Astrocyte (in vitro differentiated cells and primary cell): ENCODE results near the gene CDCP1.

Source experiments
- CTCF ChIP-seq: IDR thresholded peaks from 2 replicates; pipeline ENCODE4 v1.5.1; 2011; ENCODE audit warnings: low read depth, mild to moderate bottlenecking, inconsistent platforms, low read length, moderate library complexity; ENCODE audit not compliant: insufficient read depth
- EZH2 ChIP-seq: IDR thresholded peaks from 2 replicates; pipeline ENCODE4 v1.6.1; 2012; ENCODE audit warnings: mild to moderate bottlenecking, low read length, inconsistent platforms; ENCODE audit not compliant: insufficient read depth

DNA sequence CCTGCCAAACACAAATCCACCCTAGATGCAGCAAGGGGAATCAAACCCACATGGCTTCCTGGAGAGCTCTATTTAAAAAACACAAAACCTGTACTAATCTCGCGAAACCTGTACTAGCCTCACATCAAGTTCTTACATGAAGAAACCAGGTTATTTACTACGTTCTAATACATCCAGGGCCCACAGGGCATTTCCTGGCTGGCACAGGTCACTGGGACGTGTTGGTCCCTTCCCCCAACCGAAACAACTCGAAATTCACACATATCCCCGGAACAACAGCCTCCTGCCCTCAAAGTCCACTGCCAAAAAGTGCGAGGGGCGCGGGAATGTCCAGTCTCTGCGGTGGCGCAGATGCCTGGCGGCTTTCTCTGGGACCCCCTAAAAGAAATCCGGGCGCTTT, 955 bp downstream of the CDCP1 start:
- no peak for TF ChIP-seq CTCF
- TF ChIP-seq EZH2 = no peak
